Activated T-helper 1 cell treated with anti-CD3 and anti-CD28 coated beads, Interleukin-12 subunit alpha, Interleukin-12 subunit beta, Interleukin-2, Interleukin-4 antibody, amounts not matched to agents 30 ng/mL and 10 ng/mL and 1 ng/mL, durations not matched to agents 14 hours and 24 hours and 36 hours (primary cell): Measurements from ENCODE around the gene SMIM41. TPM values are rescaled to one million over a fixed set of nuclear protein-coding genes. Genes with fewer than 3 reads are reported as not detected.

Experiments used
- DNase-seq: peaks from one replicate; pipeline ENCODE4 v3.0.0; 2021; ENCODE audit warnings: low spot score
- H3K27ac Mint-ChIP-seq: one replicate; pipeline ENCODE4 v1.8.0; 2021; ENCODE audit warnings: mild to moderate bottlenecking, mixed read lengths
- H3K27me3 Mint-ChIP-seq: one replicate; pipeline ENCODE4 v1.8.0; 2022; ENCODE audit warnings: mild to moderate bottlenecking, moderate library complexity, mixed read lengths; ENCODE audit not compliant: insufficient read depth
- H3K36me3 Mint-ChIP-seq: one replicate; pipeline ENCODE4 v1.8.0; 2021; ENCODE audit warnings: low read depth, mixed read lengths
- H3K4me1 Mint-ChIP-seq: one replicate; pipeline ENCODE4 v1.8.0; 2021; ENCODE audit warnings: low read depth, mixed read lengths
- H3K4me3 Mint-ChIP-seq: one replicate; pipeline ENCODE4 v1.8.0; 2021; ENCODE audit warnings: mild to moderate bottlenecking, moderate library complexity, mixed read lengths
- H3K9me3 Mint-ChIP-seq: one replicate; pipeline ENCODE4 v1.8.0; 2021; ENCODE audit warnings: mixed read lengths
- intact Hi-C: fragments of 100-400 bp; cut with micrococcal nuclease; formaldehyde crosslinking; loops from one replicate; pipeline ENCODE4 v1.15.1; 2024
- total RNA-seq: library from RNA; stranded (reverse); gene quantifications from 2 replicates; pipeline ENCODE4 v1.2.3, GENCODE V29; 2022

Gene SMIM41
- total RNA-seq, 1 donor from 2014 or later = not detected

GRCh38 chr12:52054231-52054832, 25.2 kb upstream of the SMIM41 start:
- peaks cover 31% of the 10 kb centered on the region for H3K36me3 Mint-ChIP-seq
- peaks cover 31% of the 10 kb centered on the region for H3K4me1 Mint-ChIP-seq
- H3K27ac Mint-ChIP-seq = no peak overlapping the region
- DNase-seq = no peak
- H3K9me3 Mint-ChIP-seq = no peaks in the 10 kb centered on the region
- intact Hi-C loops = loop anchor here (5.0 kb wide), 1 partner anchor 882 kb away; the partner anchor contains the start of gene TFCP2
- H3K4me3 Mint-ChIP-seq = peak overlapping the region; percentile 96
- H3K27me3 Mint-ChIP-seq = no peaks in the 10 kb centered on the region

- intact Hi-C loops = loop anchor here (5.0 kb wide), 1 partner anchor 883 kb away; the partner anchor contains the start of gene TFCP2
- Mint-ChIP-seq H3K36me3 (peaks cover 31% of the 10 kb centered on the region), H3K4me3 (peak overlapping the region; percentile 45), H3K27ac (no peak overlapping the region), H3K4me1 (peaks cover 23% of the 10 kb centered on the region), H3K9me3 (no peaks in the 10 kb centered on the region), H3K27me3 (no peaks in the 10 kb centered on the region)
- DNase-seq = no peak
Measured at GRCh38 chr12:52054833-52055730, 24.4 kb upstream of the SMIM41 start.

GRCh38 chr12:52055731-52056711, 23.5 kb upstream of the SMIM41 start:
- no peak for DNase-seq
- no peak overlapping the region for H3K27ac Mint-ChIP-seq
- intact Hi-C loops = no loop called here
- H3K4me1 Mint-ChIP-seq = peaks cover 18% of the 10 kb centered on the region
- H3K9me3 Mint-ChIP-seq = no peaks in the 10 kb centered on the region
- H3K27me3 Mint-ChIP-seq = no peaks in the 10 kb centered on the region
- no peak overlapping the region for H3K4me3 Mint-ChIP-seq
- H3K36me3 Mint-ChIP-seq = peaks cover 31% of the 10 kb centered on the region

DNA sequence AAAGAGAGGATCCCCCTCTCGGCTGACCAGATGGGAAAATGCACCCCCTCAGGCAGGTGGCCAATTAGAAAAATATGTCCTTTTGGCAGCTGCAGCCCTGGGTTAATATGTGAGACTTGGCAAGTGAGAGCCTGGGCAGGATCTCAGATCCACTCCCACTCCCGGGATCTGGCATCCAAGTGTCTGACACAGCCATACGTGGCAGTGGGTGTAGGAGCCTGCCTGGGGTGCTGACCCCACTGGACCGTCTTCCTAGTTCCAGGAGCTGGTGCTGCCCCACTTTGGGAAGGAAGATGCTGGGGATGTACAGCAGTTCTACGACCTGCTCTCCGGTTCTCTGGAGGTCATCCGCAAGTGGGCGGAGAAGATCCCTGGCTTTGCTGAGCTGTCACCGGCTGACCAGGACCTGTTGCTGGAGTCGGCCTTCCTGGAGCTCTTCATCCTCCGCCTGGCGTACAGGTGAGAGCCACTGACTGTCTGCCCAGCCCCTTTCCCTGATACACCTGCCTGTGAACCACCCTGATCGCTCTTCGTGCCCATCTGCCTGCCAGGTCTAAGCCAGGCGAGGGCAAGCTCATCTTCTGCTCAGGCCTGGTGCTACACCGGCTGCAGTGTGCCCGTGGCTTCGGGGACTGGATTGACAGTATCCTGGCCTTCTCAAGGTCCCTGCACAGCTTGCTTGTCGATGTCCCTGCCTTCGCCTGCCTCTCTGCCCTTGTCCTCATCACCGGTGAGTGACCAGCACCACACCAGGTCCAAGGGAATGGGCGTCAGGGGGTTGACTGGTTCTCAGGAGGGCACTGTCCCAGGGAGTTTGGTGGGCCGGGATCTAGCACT, 22.5 kb upstream of the SMIM41 start:
- peaks cover 27% of the 10 kb centered on the region for H3K36me3 Mint-ChIP-seq
- intact Hi-C loops = no loop called here
- H3K9me3 Mint-ChIP-seq = no peaks in the 10 kb centered on the region
- no peak overlapping the region for H3K27ac Mint-ChIP-seq
- H3K27me3 Mint-ChIP-seq = no peaks in the 10 kb centered on the region
- H3K4me3 Mint-ChIP-seq = no peak overlapping the region
- H3K4me1 Mint-ChIP-seq = peaks cover 16% of the 10 kb centered on the region
- no peak for DNase-seq

DNA sequence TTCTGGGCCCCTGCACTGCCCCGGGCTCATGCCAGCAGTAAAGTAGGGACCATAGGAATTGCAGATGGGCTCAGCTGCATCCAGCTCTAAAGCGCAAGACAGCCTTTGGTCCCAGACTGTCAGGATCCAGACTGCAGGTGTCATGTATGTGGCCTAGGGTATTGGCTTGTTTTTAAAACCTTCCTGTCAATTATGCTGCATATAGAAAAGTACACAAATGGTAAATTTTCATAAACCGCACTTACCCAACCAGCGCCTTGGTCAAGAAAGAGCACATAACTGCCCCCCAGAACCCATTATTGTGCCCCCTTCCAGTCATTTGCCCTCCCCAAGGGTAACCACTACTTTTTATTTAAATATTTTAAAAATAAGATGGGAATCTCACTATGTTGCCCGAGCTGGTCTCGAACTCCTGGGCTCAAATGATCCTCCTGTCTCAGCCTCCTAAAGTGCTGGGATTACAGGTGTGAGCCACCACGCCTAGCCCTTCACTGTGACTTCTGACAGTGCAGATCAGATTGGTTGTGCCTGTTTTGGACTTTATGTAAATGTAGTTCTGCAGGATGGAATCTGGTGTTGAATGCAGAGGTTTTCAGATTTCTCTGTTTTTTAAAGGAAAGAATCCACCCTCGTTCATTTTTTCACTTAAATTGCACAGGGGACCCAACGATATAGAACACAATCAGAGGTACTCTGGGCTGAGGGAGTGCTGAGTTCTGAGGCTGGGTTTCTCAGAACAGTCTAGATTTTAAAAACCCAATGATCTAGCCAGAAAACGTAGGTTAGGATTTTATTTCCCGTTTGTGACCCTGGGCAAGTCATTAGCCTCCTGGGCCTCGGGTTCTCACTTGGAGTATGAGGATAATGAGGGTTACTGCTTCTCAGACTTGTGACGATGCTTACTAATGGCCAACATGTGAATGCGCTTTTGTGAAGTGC, 21.6 kb upstream of the SMIM41 start:
- no peaks in the 10 kb centered on the region for H3K9me3 Mint-ChIP-seq
- peaks cover 26% of the 10 kb centered on the region for H3K36me3 Mint-ChIP-seq
- H3K27me3 Mint-ChIP-seq = no peaks in the 10 kb centered on the region
- no peak overlapping the region for H3K27ac Mint-ChIP-seq
- intact Hi-C loops = no loop called here
- DNase-seq = no peak
- no peak overlapping the region for H3K4me3 Mint-ChIP-seq
- peaks cover 7% of the 10 kb centered on the region for H3K4me1 Mint-ChIP-seq

DNA sequence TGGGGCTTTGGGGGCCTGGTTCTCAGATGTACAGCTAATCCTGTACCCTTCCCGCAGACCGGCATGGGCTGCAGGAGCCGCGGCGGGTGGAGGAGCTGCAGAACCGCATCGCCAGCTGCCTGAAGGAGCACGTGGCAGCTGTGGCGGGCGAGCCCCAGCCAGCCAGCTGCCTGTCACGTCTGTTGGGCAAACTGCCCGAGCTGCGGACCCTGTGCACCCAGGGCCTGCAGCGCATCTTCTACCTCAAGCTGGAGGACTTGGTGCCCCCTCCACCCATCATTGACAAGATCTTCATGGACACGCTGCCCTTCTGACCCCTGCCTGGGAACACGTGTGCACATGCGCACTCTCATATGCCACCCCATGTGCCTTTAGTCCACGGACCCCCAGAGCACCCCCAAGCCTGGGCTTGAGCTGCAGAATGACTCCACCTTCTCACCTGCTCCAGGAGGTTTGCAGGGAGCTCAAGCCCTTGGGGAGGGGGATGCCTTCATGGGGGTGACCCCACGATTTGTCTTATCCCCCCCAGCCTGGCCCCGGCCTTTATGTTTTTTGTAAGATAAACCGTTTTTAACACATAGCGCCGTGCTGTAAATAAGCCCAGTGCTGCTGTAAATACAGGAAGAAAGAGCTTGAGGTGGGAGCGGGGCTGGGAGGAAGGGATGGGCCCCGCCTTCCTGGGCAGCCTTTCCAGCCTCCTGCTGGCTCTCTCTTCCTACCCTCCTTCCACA, 20.7 kb upstream of the SMIM41 start:
- Mint-ChIP-seq H3K9me3 (no peaks in the 10 kb centered on the region), H3K4me3 (no peak overlapping the region), H3K36me3 (peaks cover 26% of the 10 kb centered on the region), H3K27me3 (no peaks in the 10 kb centered on the region), H3K4me1 (no peaks in the 10 kb centered on the region), H3K27ac (no peak overlapping the region)
- no peak for DNase-seq
- intact Hi-C loops = no loop called here

DNA sequence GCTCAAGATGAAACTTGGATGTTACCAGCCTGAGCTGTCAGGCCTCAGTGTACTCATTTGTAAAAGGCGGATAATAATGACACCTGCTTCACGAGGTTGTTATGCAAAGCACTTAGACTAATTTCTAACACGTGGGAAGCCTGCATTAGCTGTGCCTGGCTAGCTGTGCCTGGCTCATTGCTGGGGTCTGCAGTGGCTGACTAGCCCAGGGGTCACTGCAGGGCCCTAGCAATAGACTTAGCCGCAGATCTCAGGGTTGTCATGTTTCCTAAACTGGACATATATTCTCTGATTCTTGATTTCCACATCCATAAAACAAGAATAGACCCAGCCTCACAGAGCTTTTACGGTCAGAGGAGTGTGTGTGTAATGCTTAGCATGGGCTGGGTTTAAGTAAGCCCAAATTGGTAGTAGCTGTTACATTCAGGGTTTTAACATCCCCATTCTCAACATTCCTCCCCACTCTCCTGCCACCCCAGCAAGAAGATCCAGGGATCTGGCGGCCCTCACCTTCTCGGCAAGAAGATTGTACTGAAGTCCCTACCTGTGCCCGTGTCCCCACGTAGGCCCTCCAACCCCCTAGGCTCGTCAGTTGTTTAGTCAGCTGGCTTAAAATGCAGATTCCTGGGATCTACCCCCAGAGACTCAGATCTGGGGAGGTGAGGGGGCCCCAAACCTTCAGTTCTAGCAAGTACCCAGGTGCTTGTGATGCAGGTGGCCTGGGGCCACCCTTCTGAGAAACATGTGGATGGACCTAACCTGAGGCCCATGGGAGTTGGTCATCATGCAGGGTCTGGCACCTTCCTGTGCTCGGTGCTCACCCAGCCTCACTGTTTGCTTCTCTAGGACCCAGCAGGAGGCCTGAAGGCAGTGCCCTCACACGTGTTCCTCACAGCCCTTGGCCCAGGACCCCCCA, 19.7 kb upstream of the SMIM41 start:
- Mint-ChIP-seq H3K27me3 (peaks cover 2% of the 10 kb centered on the region), H3K4me1 (no peaks in the 10 kb centered on the region), H3K27ac (no peak overlapping the region), H3K36me3 (peaks cover 21% of the 10 kb centered on the region), H3K4me3 (no peak overlapping the region), H3K9me3 (no peaks in the 10 kb centered on the region)
- intact Hi-C loops = no loop called here
- DNase-seq = no peak

- H3K4me3 Mint-ChIP-seq = no peak overlapping the region
- H3K27me3 Mint-ChIP-seq = peaks cover 2% of the 10 kb centered on the region
- intact Hi-C loops = no loop called here
- H3K27ac Mint-ChIP-seq = no peak overlapping the region
- no peaks in the 10 kb centered on the region for H3K4me1 Mint-ChIP-seq
- DNase-seq = no peak
- H3K36me3 Mint-ChIP-seq = peaks cover 21% of the 10 kb centered on the region
- no peaks in the 10 kb centered on the region for H3K9me3 Mint-ChIP-seq
Measured at GRCh38 chr12:52060498-52061177, 18.9 kb upstream of the SMIM41 start.

DNA sequence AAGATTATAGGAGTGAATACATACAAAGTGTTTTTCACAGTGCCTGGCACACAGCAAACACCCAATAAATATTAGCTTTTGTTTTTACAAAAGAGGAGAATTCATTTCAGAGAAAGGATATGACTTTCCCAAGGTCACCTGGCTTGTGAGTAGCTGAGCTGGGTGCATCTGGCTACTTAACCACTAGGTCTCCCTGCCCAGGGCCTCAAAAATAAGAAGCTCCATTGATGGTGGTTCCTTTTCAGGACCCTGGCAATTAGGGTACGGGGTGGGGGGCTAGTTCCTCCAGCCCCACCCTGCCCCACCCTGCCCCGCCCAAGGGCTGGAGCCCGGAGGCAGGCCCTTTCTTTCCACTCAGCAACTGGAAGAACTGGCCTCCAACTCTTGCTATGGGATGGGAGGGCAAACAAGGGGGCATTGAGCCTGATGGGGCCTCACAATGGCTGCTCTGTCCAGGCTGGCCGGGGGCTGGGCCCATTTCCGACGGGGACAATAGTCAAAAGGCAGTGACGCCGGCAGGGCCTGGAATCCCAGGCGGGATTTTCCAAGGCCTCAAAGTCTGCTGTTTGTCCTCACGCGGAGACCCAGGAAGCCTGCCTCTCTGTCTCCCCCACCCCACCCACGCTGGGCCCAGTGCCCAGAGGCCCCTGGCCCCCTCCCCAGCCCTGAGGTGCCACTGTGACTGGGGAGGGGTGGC, 17.9 kb upstream of the SMIM41 start:
- no peak overlapping the region for H3K4me3 Mint-ChIP-seq
- H3K36me3 Mint-ChIP-seq = peaks cover 17% of the 10 kb centered on the region
- peaks cover 4% of the 10 kb centered on the region for H3K4me1 Mint-ChIP-seq
- H3K27me3 Mint-ChIP-seq = peaks cover 2% of the 10 kb centered on the region
- H3K27ac Mint-ChIP-seq = no peak overlapping the region
- no peaks in the 10 kb centered on the region for H3K9me3 Mint-ChIP-seq
- intact Hi-C loops = no loop called here
- no peak for DNase-seq
